Fibroblast of the conjunctiva (primary cell): ENCODE results near the gene PLPPR3.
"Not testable (repeated sequence)": the region's sequence is repeated elsewhere in the genome, so short reads cannot be mapped to it uniquely, and the experiment has no call there.

Source experiments
- DNase-seq: peaks from one replicate; pipeline ENCODE4 v3.0.0-alpha.2; 2010; ENCODE audit warnings: low read depth

The PLPPR3 gene

GRCh38 chr19:827710-828321 lies 6.1 kb upstream of the PLPPR3 start, which contains the start of gene AZU1:
Gene AZU1, plus strand, starts transcription at chr19:827837. Its CDS starts 10 bp downstream, at chr19:827847.
- no peak for DNase-seq

- DNase-seq = no peak
Observed at GRCh38 chr19:827314-827709, 5.6 kb upstream of the PLPPR3 start.

GRCh38 chr19:825897-826644 lies 4.3 kb upstream of the PLPPR3 start:
- no peak for DNase-seq

GRCh38 chr19:824885-825284 lies 3.1 kb upstream of the PLPPR3 start:
- no peak for DNase-seq

- no peak for DNase-seq
Observed at GRCh38 chr19:823565-824121, 1.9 kb upstream of the PLPPR3 start.

- no peak for DNase-seq
Observed at GRCh38 chr19:821231-821824, 427 bp downstream of the PLPPR3 start.

- not testable (repeated sequence) for DNase-seq
Observed at GRCh38 chr19:820212-820611, 1.5 kb downstream of the PLPPR3 start.

- no peak for DNase-seq
Observed at GRCh38 chr19:816500-816857, 5.3 kb downstream of the PLPPR3 start.

GRCh38 chr19:815775-816499 lies 5.8 kb downstream of the PLPPR3 start:
- DNase-seq = no peak

GRCh38 chr19:815079-815774 lies 6.5 kb downstream of the PLPPR3 start:
- DNase-seq = no peak

GRCh38 chr19:814152-815078 lies 7.3 kb downstream of the PLPPR3 start:
- no peak for DNase-seq

GRCh38 chr19:813219-814151 lies 8.3 kb downstream of the PLPPR3 start:
- DNase-seq = no peak

GRCh38 chr19:812747-813218 lies 9.0 kb downstream of the PLPPR3 start:
- DNase-seq = no peak

- no peak for DNase-seq
Observed at GRCh38 chr19:812049-812746, 9.6 kb downstream of the PLPPR3 start.

GRCh38 chr19:811506-812048 lies 10.2 kb downstream of the PLPPR3 start:
- DNase-seq = no peak

- no peak for DNase-seq
Observed at GRCh38 chr19:810883-811489, 10.8 kb downstream of the PLPPR3 start.

GRCh38 chr19:810077-810855 lies 11.5 kb downstream of the PLPPR3 start:
- DNase-seq = no peak
